NCI-H187 treated with DMSO at 0.1 percent for 48 hours (cell line): Measurements from ENCODE around the gene IRF1.

Source experiments
- DNase-seq: peaks from one replicate; lab custom pipeline; 2025; lab: John Stamatoyannopoulos, UW

Gene IRF1

GRCh38 chr5:132474881-132475496 is 15.6 kb downstream of the IRF1 start:
- no peak for DNase-seq

DNA sequence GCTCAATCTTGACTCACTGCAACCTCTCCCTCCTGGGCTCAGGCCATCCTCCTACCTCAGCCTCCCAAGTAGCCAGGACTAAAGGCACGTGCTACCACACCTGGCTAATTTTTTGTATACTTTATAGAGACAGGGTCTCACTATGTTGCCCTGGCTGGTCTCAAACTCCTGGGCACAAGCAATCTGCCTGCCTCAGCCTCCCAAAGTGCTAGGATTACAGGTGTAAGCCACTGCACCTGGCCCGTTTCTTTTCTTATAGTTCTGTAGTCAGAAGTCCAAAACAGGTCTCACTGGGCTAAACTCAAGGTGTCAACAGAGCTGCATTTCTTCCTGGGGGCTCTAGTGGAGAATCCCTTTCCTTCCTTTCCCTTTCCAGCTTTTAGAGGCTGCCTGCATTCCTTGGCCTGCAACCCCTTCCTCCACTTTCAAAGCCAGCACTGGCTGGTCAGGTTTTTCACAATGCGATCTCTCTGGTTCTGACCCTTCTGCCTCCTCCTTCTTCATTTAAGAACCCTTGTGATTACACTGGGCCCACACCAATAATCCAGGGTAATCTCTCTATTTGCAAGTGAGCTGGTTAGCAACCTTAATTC is 16.3 kb downstream of the IRF1 start:
- no peak for DNase-seq

DNA sequence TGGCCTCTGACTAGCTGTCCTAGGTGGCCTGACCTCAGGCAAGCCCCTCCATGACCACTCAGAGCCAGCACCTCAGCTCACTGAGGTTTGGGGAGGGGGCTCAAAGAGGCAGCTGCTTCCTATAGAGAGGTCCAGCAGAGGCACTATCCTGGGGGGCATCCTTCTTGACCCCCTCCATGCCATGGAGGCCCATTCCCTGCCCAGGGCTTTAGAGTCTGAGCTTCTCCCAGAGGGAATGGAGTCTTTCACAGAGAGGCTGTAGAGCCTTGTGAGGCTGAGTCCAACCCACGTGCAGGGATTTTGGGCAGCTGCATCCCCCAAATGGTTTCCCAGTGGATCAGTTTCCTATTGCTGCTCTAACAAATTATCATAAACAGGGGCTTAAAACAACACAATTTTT is 16.9 kb downstream of the IRF1 start:
- no peak for DNase-seq

DNA sequence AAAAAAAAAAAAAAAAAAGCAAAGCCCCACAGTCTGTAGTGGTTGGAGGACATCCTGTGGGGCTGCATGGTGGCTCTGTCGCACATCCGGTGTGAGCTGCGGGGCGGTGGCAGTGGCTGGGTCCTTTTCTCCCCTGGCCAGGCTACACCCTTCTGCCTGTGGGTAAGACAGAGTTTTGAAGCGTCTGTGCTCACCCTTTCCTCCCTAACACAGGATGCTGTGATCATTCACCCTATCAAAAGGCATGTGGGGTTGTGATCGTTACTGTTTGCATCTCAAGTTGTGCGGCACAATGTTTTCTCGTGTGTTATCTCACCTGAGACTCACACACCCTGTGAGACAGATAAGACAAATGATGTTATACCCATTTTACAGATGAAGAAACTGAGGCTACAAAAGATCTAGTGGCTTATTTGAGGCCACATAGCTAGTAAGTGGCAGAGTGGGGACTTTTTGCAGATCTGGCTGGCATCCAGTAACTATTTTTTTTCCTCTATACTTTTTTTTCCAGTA is 17.5 kb downstream of the IRF1 start:
- DNase-seq, result no peak

DNA sequence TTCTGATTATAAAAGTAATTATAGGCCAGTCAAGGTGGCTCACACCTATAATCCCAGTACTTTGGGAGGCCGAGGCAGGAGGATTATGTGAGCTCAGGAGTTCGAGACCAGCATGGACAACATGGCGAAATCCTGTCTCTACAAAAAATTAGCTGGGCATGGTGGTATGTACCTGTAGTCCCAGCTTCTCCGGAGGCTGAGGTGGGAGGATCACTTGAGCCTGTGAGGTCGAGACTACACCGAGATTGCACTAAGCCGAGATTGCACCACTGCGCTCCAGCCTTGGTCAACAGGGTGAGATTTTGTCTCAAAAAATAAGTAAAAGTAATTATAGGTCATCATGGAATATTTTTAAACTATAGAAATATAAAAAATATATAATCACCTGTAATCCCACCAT is 18.1 kb downstream of the IRF1 start:
- no peak for DNase-seq

DNA sequence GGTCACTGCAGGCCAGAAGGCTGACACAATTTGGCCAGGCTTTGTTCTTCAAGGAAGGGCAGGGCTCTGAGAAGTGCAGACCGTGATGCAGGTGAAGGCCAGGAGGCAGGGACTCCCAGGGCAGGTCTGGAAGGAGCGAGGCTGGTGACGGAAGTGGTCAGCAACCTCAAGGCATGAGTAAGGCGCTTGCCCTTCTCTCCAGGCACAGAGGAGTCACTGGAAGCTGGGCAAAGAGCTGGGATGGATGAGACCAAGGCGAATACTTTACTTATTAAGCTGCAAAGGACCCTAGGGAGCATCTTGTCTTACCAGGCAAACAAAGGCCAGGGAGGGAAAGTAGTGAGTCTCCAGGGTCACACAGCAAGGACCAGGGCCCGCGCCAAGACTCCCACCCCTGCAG is 18.6 kb downstream of the IRF1 start:
- no peak for DNase-seq

- DNase-seq, result no peak
Observed at GRCh38 chr5:132471151-132471907, 19.2 kb downstream of the IRF1 start.

- DNase-seq, result no peak
Observed at GRCh38 chr5:132470596-132470995, 20.0 kb downstream of the IRF1 start.

GRCh38 chr5:132470010-132470392 is 20.6 kb downstream of the IRF1 start:
- no peak for DNase-seq

DNA sequence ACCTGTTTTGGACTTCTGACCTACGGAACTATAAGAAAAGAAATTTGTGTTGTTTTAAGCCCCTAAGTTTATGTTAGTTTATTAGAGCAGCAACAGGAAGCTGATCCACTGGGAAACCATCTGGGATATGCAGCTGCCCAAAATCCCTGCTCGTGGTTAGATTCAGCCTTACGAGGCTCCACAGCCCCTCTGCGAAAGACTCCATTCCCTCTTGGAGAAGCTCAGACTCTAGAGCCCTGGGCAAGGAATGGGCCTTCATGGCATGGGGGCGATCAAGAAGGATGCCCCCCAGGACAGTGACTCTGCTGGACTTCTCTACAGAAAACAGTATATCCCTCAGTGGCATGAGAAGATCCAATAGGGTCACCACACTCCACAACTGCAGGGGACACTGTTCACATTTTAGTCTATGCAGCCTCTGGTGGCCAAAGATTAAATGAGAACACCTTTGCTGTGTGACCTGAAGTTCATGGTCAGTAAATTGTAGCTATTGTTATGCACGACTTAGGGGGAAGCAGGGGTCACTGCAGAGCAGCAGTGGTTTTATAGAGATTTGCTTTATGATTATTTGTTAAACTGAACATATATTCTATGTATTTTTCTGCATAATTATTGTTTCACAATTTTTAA is 21.1 kb downstream of the IRF1 start:
- DNase-seq, result no peak

DNA sequence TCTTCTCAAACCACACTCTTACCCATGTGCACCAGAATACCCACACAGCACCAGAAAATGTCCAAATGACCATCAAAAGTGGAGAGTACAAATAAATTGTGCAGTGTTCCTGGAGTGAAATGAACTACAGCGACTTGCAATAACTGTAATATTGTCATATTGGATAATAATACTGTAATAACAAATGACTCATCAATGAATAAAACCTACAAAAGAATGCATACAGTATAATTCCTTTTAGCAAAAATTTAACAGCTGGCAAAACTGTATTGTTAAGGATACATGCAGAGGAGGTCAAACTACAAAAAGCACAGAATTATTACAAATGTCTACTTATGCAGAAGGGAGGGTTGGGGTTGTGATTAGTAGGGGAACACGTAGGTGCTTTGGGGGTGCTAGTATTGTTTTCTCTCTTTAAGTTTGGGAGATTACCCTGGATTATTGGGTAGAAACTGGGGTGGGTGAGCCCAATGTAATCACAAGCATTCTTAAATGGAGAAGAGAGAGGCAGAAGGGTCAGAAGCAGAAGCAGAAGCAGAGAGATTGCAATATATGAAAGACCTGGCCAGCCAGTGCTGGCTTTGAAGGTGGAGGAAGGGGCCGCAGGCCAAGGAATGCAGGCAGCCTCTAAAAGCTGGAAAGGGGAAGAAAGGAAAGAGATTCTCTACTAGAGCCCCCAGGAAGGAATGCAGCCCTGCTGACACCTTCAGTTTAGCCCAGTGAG is 21.8 kb downstream of the IRF1 start:
- no peak for DNase-seq

- DNase-seq, result no peak
Observed at GRCh38 chr5:132467287-132467984, 23.1 kb downstream of the IRF1 start.

DNA sequence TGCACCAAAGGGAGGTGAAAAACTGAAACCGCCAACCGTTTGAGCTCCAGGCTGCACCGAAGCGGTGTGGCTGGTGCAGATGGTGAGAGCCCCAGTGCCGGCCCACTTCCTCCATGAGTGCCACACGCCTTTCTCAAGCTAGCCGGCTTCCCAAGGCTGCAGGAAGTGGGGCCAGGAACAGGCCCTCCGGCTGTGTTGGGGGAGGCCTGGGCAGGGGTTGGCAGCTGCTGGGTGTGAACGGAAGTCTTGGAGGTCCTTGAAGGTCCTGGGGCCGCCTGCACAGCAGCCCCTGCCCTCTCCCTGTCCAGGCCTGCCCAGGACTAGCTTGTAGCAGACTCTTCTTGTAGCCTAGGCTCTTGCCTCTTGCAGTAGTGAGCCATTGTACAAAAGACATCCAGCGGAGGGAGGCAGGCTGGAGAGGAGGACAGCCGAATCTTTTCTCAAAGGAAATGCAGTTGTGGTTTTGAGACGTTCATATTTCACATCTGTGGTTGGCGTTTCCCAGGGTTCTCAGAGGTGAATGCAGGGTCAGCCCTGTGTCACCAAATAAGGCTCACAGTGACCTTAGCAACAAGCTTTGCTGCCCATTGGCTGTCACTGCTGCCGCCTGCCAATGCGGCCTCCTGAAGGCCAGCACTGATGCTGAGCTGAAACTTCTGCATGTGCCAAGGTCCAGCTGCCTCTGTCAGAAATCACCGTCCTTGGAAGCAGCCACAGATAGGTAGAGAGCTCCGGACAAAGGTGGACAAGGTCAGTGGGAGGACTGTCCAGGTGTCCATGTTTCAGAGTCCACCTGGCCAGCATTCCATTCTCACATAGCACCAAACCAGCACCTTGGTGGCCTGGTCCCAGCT is 23.9 kb downstream of the IRF1 start:
- DNase-seq, result no peak

GRCh38 chr5:132465059-132465707 is 25.4 kb downstream of the IRF1 start:
- DNase-seq, result no peak

GRCh38 chr5:132464156-132464939 is 26.2 kb downstream of the IRF1 start:
- DNase-seq, result no peak

DNA sequence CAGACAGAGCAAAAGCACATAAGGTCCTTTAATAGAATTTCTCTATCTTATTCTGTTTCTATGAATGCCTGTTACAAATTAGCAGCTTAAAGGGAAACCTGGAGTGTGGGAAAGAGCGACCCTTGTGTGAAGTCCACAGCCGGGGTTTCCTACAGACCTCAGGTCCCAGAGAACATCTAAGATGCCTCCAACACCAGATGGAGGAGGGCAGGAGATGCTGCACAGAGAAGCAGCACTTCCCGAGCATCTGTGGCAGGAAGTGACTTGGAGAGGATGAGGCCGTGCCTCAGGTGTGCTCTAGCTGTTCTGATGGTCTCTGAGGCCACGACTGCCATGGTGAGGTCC is 26.8 kb downstream of the IRF1 start:
- DNase-seq, result no peak

DNA sequence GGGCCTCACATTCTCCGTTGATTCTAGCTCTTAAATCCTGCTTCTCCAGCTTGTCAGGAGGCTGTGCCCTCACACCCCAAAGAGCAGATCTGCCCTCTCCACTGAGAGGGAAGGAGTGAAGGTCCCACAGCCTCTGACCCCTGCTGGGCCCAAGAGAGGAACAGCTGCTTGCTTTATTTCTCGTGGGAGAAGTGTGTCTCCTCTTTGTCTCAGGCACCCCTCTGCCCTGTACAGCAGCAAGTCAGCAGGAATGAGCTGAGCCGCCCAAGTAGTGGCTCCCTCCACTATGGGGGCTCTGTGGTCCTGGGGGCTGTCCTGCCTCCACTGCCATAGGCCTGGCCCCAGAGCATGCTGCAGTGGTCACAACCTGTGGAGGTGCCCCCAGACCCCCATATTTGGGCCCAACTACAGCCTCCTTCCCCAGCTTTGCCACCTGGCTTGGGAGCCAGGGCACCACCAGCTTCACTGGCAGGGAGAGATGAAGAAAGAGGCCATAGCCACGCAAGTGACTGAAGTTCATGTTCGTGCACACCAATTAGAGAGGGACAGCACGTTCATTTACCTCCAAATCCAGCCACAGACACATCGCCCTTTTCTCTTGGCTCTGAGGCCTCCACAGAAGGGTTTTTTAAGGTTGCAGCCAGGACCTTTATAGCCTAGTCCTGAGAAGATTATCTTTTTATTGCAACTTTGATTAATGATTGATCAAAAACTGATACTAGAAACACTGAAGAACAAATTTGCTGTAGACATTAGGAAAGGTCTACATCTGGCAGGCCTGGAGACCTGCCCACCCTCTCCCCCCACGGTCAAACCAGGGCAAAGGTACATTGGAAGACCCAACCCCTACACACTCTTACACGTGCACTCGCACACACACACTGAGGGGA is 27.5 kb downstream of the IRF1 start:
- no peak for DNase-seq

- no peak for DNase-seq
Observed at GRCh38 chr5:132462333-132462732, 28.2 kb downstream of the IRF1 start.
